ENCODE data around the gene ZNF19.

DNA sequence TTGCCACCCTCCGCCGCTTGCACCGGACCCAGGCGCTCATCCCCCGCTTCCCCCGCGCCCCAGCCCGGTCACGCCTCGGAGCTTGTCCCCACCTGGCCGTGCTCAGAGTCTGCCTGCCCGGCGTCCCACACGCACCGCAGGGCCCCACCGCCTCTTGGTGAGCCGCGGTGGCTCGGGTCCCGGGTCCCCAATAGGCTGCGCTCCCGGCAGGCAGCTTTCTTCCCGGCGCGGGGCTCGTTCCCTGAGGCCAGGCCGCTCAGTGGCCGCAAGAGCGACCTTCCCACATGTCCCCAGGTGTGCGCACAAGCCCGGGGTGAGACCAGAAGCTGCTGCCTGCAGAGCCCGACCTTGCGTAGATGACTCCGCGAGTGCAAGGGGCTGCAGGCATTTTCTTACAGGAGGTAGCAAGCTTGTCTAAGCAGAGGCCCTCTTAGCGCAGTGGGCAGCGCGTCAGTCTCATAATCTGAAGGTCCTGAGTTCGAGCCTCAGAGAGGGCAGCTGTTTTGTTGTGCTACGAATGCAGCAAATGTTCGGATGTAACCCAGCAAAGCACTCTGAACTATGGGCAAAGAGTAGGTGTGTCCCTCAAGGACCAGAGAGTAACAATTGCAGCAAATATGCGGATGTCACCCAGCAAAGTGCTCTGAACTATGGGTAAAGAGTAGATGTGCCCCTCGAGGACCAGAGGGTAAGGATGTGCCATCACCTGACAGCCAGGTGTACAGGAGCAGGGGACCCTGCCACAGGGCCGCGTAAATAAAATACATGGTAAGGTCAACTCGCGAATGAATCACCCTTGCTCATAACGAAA, 62.9 kb downstream of the ZNF19 start:
- TF ChIP-seq, protein P1, sequence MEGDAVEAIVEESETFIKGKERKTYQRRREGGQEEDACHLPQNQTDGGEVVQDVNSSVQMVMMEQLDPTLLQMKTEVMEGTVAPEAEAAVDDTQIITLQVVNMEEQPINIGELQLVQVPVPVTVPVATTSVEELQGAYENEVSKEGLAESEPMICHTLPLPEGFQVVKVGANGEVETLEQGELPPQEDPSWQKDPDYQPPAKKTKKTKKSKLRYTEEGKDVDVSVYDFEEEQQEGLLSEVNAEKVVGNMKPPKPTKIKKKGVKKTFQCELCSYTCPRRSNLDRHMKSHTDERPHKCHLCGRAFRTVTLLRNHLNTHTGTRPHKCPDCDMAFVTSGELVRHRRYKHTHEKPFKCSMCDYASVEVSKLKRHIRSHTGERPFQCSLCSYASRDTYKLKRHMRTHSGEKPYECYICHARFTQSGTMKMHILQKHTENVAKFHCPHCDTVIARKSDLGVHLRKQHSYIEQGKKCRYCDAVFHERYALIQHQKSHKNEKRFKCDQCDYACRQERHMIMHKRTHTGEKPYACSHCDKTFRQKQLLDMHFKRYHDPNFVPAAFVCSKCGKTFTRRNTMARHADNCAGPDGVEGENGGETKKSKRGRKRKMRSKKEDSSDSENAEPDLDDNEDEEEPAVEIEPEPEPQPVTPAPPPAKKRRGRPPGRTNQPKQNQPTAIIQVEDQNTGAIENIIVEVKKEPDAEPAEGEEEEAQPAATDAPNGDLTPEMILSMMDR (IDR thresholded peaks at IDR 0.05): no peak
- no peak for TF ChIP-seq POLR2A (IDR thresholded peaks at IDR 0.05)

Measured in testis (tissue), 2 donors.